GM12878 (cell line): ENCODE data around the gene SEMA3A. TPM values are rescaled to one million over a fixed set of nuclear protein-coding genes. Genes with fewer than 3 reads are reported as not detected.

Source experiments
- ATAC-seq: fragments of 200-7000 bp; cut with Tn5 transposase; 3 replicates; pipeline ENCODE4 v1.9.1; 2020; ENCODE audit warnings: mild to moderate bottlenecking, moderate library complexity
- BruUV-seq: library from RNA; stranded (reverse); fragments of 400-500 nt; replicated peaks from 2 replicates; lab custom pipeline; 2021; lab: Mats Ljungman, UMichigan
- CTCF ChIA-PET: fragments of 300-600 bp; sonication (Branson Sonifier 250); formaldehyde crosslinking; extraction: SDS; loops from one replicate; lab custom pipeline; 2021; ENCODE audit warnings: inconsistent platforms; lab: Yijun Ruan, JAX
- POLR2A ChIA-PET: fragments of 350-600 bp; formaldehyde crosslinking; extraction: SDS; loops from one replicate; lab custom pipeline; 2021; ENCODE audit warnings: inconsistent platforms; lab: Charles Lee
- RAD21 ChIA-PET: fragments of 300-600 bp; sonication (Branson Sonifier 250); formaldehyde crosslinking; loops from one replicate; lab custom pipeline; 2023; ENCODE audit warnings: antibody characterized with exemption; ENCODE audit not compliant: unreplicated experiment; lab: Charles Lee
- SMC1A ChIA-PET: fragments of 300-600 bp; sonication (Branson Sonifier 250); formaldehyde crosslinking; loops from one replicate; lab custom pipeline; 2023; ENCODE audit not compliant: unreplicated experiment, uncharacterized antibody; lab: Charles Lee
- DNase-seq: peaks from one replicate; pipeline ENCODE4 v3.0.0-alpha.2; 2011; ENCODE audit warnings: low read depth, low spot score
- FAIRE-seq: peaks from 3 replicates; lab custom pipeline; 2011; peaks lifted over from hg19 to GRCh38; lab: Jason Lieb, UNC
- H2AFZ ChIP-seq: 2 replicates; pipeline ENCODE4 v1.6.0; 2011; ENCODE audit warnings: low read depth, low read length, control low read depth; ENCODE audit not compliant: control insufficient read depth
- H3K27ac ChIP-seq: 2 replicates; pipeline ENCODE4 v1.5.1; 2011; ENCODE audit warnings: control low read depth; ENCODE audit not compliant: control insufficient read depth, insufficient read depth
- H3K27me3 ChIP-seq, 2 experiments: replicated peaks in 1 of 2; 2 replicates each; pipeline versions ENCODE4 v1.6.0 to v1.6.1; 2011; ENCODE audit warnings: low read length in 1 of 2; ENCODE audit not compliant: control insufficient read depth in 2 of 2, insufficient read depth in 2 of 2
- H3K36me3 ChIP-seq, 2 experiments: 2 replicates each; pipeline ENCODE4 v1.5.1; 2011; ENCODE audit warnings: low read length in 1 of 2; ENCODE audit not compliant: control insufficient read depth in 2 of 2, insufficient read depth in 2 of 2
- H3K4me1 ChIP-seq: 2 replicates; pipeline ENCODE4 v1.6.1; 2011; ENCODE audit warnings: mild to moderate bottlenecking, low read length, moderate library complexity, mixed read lengths; ENCODE audit not compliant: control insufficient read depth, insufficient read depth
- H3K4me2 ChIP-seq: 2 replicates; pipeline ENCODE4 v1.6.0; 2011; ENCODE audit warnings: control low read depth; ENCODE audit not compliant: control insufficient read depth, insufficient read depth
- H3K4me3 ChIP-seq: fragments of 200-600 bp; sonication (generic); 2 replicates; pipeline ENCODE4 v1.5.1; 2016
- H3K79me2 ChIP-seq: 2 replicates; pipeline ENCODE4 v1.6.0; 2011; ENCODE audit warnings: low read length; ENCODE audit not compliant: control insufficient read depth, insufficient read depth
- H3K9ac ChIP-seq: 2 replicates; pipeline ENCODE4 v1.8.0; 2011; ENCODE audit warnings: low read length, control low read depth, mixed read lengths; ENCODE audit not compliant: control insufficient read depth, insufficient read depth
- H3K9me3 ChIP-seq: replicated peaks from 3 replicates; pipeline ENCODE4 v1.5.1; 2011; ENCODE audit warnings: mild to moderate bottlenecking, low read length; ENCODE audit not compliant: control insufficient read depth, insufficient read depth
- H4K20me1 ChIP-seq: 2 replicates; pipeline ENCODE4 v1.6.0; 2011; ENCODE audit not compliant: control insufficient read depth, insufficient read depth
- CHD4 ChIP-seq: fragments of 200-600 bp; sonication (generic); IDR thresholded peaks from 2 replicates; pipeline ENCODE4 v1.6.1; 2016; ENCODE audit warnings: mild to moderate bottlenecking
- EZH2 ChIP-seq: IDR thresholded peaks from 2 replicates; pipeline ENCODE4 v1.6.1; 2012; ENCODE audit warnings: low read depth, mild to moderate bottlenecking, control low read depth, inconsistent platforms, low read length, borderline replicate concordance; ENCODE audit not compliant: control insufficient read depth
- HDAC6 ChIP-seq: fragments of 200-600 bp; sonication (generic); IDR thresholded peaks from one replicate; pipeline ENCODE4 v1.8.0; 2017; ENCODE audit warnings: antibody characterized with exemption; ENCODE audit not compliant: unreplicated experiment
- RAD21 ChIP-seq: IDR thresholded peaks from 2 replicates; pipeline ENCODE4 v1.6.1; 2011; ENCODE audit warnings: mild to moderate bottlenecking, low read depth, low read length, moderate library complexity; ENCODE audit not compliant: insufficient read depth
- RUNX3 ChIP-seq: IDR thresholded peaks from 2 replicates; pipeline ENCODE4 v1.6.1; 2012; ENCODE audit warnings: low read length, inconsistent platforms
- SUPT20H ChIP-seq: IDR thresholded peaks from 2 replicates; pipeline ENCODE4 v1.6.1; 2011; ENCODE audit warnings: low read depth, mild to moderate bottlenecking, low read length, moderate library complexity, borderline replicate concordance; ENCODE audit not compliant: control insufficient read depth
- TAF1 ChIP-seq: IDR thresholded peaks from 2 replicates; pipeline ENCODE4 v1.6.1; 2011; ENCODE audit warnings: mild to moderate bottlenecking, low read depth, low read length, borderline replicate concordance
- ZSCAN29 ChIP-seq: fragments of 450-650 bp; IDR thresholded peaks from 2 replicates; pipeline ENCODE4 v1.6.1; 2017; ENCODE audit warnings: mild to moderate bottlenecking, moderate library complexity
- WGBS: methylation state at CpG from one replicate; pipeline ENCODE4 v1.1.6; 2016; ENCODE audit warnings: low lambda C conversion rate; ENCODE audit not compliant: insufficient replicate concordance, insufficient coverage; ENCODE audit errors: missing lambda C conversion rate; 5-methylcytosine and 5-hydroxymethylcytosine counted together
- in situ Hi-C: fragments of 300-500 bp; cut with MboI; formaldehyde crosslinking; loops from 9 replicates; pipeline ENCODE4 v1.14.3; 2018; ENCODE audit warnings: mixed read lengths
- intact Hi-C: fragments of 100-400 bp; cut with micrococcal nuclease; formaldehyde crosslinking; loops from one replicate; pipeline ENCODE4 v1.14.2; 2022; ENCODE audit not compliant: unreplicated experiment
- polyA plus RNA-seq, 11 experiments: library from polyadenylated mRNA; depleted of rRNA in 4 of 11; unstranded in 6 of 11; stranded (reverse) in 5 of 11; fragments of >200 nt; fragmentation: Nextera tagmentation in 4 of 11; fragmentation: Illumina TruSeq in 1 of 11; extraction: Ambion mirVana in 4 of 11; extraction: Trizol in 1 of 11; gene quantifications; 1 replicate in 1 of 11; 2 replicates in 10 of 11; pipeline versions ENCODE4 v1.2.1 to v1.2.3, GENCODE V29; 2011 to 2016; ENCODE audit warnings: inconsistent platforms in 2 of 11, missing spikeins in 2 of 11, low read depth in 1 of 11
- total RNA-seq, 4 experiments: library from RNA; depleted of rRNA in 3 of 4; stranded (reverse); fragments of >200 nt in 3 of 4; fragmentation: Illumina TruSeq in 1 of 4; extraction: Trizol in 1 of 4; gene quantifications; 2 replicates each; pipeline versions ENCODE4 v1.2.1 to v1.2.3, GENCODE V29; 2013 to 2021

Gene SEMA3A
- total and polyA plus RNA-seq, 10 of the 15 experiments (the other 5 are each of a cell fraction or from before 2014, with no cell fraction given): 0.01 to 3.3 (median 0.24) TPM

DNA sequence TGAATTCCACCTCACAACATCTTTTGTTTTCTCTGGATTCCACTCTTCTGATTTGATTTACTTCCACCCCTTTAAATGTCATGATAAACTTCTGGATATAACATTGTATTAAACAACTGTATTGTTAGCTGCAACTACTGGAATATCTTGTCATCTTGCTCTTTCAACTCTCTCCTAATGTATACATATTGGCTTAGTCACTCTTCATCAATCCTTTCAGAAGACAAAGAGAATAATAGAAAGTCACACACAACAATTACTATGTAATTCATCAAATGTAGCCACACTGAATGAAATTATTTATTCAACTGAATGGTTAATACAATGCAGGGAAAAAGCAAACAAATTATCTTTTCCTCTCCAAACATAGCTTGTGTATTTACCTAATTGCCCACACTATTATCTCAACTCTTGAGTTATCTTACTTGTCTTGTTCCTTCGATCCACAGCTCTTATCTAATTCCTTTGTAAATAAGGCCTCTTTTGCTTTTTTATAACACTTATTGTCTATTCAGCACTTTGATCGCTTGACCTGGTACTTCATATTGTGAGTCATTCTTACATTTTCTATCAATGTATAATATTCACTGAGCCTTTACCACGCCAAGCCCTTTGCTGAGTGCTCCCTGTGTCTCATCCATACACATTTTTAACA, 16.7 kb downstream of the SEMA3A start:
- RAD21 ChIA-PET: no interaction called here
- ATAC-seq (no peak), DNase-seq (no peak)
- no peak overlapping the region for H3K9ac ChIP-seq
- no peak for TF ChIP-seq SUPT20H
- no peak for TF ChIP-seq CHD4
- TF ChIP-seq TAF1: no peak
- TF ChIP-seq RAD21: no peak
- no peak for TF ChIP-seq RUNX3
- TF ChIP-seq, all 136 proteins: peak for 0
- no TSS peak for BruUV-seq
- Histone ChIP-seq H4K20me1 (no peaks in the 10 kb centered on the region), H3K27me3 (no peaks in the 10 kb centered on the region), H3K4me1 (no peaks in the 10 kb centered on the region), H2AFZ (no peak overlapping the region), H3K4me2 (no peak overlapping the region), H3K79me2 (no peaks in the 10 kb centered on the region), H3K9me3 (no peaks in the 10 kb centered on the region), H3K4me3 (no peak overlapping the region), H3K27ac (no peak overlapping the region), H3K36me3 (no peaks in the 10 kb centered on the region)
- ChIA-PET CTCF (interaction anchor here (0.6 kb wide), 1 partner anchor 17 kb away, joined by 3 read pairs; the partner anchor contains the start of gene SEMA3A), SMC1A (interaction anchor here (0.7 to 1.5 kb wide), 2 partner anchors 13 to 23 kb away, joined by 3 to 4 read pairs; no protein-coding TSS in a partner anchor), POLR2A (no interaction called here)
- WGBS: 19% methylated on average over 3 of the region's 3 CpGs
- intact Hi-C loops (no loop called here), in situ Hi-C loops (no loop called here)
- FAIRE-seq: no peak

- H3K27me3 ChIP-seq: no peaks in the 10 kb centered on the region
- no peak for DNase-seq
- intact Hi-C loops: no loop called here
- no peaks in the 10 kb centered on the region for H4K20me1 ChIP-seq
- no peak for FAIRE-seq
- ChIA-PET POLR2A (no interaction called here), CTCF (no interaction called here), RAD21 (no interaction called here), SMC1A (no interaction called here)
- in situ Hi-C loops: no loop called here
- no peaks in the 10 kb centered on the region for H3K4me1 ChIP-seq
- H3K79me2 ChIP-seq: no peaks in the 10 kb centered on the region
- no peaks in the 10 kb centered on the region for H3K9me3 ChIP-seq
- H3K27ac ChIP-seq: no peak overlapping the region
- WGBS: 0% methylated on average over 2 of the region's 2 CpGs
- no TSS peak for BruUV-seq
- TF ChIP-seq HDAC6: no peak
- TF ChIP-seq ZSCAN29: no peak
- no peak for TF ChIP-seq EZH2
- H3K4me3 ChIP-seq: no peak overlapping the region
- H3K4me2 ChIP-seq: no peak overlapping the region
- H3K9ac ChIP-seq: no peak overlapping the region
- no peak for ATAC-seq
- H3K36me3 ChIP-seq: no peaks in the 10 kb centered on the region
- H2AFZ ChIP-seq: no peak overlapping the region
These were observed 17.9 kb downstream of the SEMA3A start for GRCh38 chr7:84176716-84177115.
